KBM-7 (cell line): ENCODE results near the gene TENM4.
A peak's percentile ranks its signal among the peaks of the same experiment; 100 is the strongest.

Source experiments
- DNase-seq: peaks from one replicate; pipeline ENCODE4 v3.0.0-alpha.2; 2015
- in situ Hi-C: fragments of 300-500 bp; cut with MboI; formaldehyde crosslinking; loops from 2 replicates; pipeline ENCODE4 v1.14.3; 2020; ENCODE audit warnings: low sequenced_read_pairs, low pct_unique_long_range_greater_than_20kb, mixed read lengths

Gene TENM4

DNA sequence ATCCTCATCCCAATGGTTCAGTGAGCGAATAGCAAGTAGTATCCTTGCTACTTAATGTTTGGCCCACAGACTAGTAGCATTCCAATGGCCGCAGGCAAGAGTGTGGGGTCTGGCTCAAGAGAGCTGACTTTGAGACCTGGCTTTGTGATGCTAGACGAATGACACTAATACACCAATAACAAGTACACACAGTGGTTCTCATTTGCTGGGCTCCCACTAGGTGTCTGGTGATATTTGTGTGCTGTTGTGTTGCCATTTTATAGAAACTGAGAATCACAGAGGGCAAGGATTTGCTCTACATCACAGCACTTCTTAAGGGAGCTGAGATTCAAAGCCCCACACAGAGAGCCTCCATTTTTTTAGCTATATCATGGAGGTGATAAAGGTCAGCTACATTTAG, 351.2 kb downstream of the TENM4 start:
- in situ Hi-C loops, result no loop called here
- DNase-seq, result no peak

DNA sequence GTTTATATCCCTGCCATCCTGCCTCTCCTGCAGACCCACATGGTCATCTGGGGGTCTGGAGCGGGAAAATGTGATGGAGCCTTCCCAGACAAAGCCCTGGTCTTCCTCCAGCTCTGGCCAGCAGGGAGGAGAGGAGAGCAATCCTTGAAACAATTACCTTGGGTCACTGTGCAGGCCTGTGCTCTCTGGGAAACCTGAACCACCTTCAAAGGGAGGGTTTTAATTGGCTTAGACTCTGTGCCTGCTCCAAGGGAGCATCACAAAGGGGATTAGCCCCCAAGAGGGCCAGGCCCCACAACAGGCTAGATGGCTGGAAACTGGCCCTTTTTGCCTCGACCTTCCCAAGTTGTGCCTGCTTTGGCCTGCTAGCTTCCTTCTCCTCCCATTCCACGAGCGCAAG, 351.9 kb downstream of the TENM4 start:
- no peak for DNase-seq
- in situ Hi-C loops, result no loop called here

DNA sequence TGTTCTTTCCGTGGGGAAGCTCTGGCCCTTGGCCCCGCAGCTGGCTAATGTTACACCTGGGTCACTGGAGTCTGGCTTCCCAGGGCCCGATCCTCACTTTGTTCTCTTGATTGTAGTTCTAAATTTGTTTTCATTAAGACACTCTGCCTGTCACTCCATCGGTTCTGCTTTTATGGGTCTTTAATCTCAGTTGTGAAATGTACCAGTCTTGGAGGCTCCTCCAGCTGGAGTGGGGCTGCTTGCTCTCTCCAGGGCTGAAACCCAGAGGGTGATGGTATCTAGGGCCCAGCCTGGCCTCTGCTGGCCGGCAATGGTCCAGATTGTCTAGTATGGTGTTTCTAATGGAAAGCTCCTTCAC, 352.9 kb downstream of the TENM4 start:
- in situ Hi-C loops, result no loop called here
- no peak for DNase-seq

DNA sequence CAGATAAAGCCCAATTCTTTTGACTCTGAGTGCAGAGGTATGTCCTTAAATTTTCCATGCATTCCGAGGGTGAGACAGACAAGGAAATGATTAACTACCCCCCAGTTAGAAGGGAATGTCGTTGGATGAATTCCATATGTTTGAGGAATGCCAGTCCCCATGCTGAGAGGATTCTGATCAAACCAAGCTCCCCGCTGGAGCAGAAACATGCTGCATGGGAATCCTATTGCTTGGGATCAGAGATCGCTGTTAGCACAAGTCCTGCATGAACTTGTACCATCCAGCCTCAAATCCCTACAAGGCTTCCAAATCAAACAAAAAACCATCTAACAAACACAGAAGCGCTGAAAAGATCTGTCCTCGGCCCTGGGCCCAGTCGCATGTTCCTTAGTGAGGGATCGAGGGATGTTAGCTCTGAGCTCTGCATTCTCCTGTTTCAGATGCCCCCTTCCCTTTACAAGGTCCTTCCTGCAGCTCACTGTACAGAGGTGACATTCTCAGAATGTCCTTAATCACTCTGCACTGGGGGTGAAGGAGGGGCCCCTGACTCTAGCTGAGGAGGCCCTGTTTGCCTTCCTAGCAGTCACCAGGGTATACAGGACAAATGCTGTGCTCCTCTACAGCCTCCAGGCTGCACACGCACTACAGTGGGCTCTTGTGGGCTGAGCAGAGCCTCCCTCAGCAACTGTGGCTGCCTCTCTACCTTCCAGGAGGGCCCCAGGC, 353.4 kb downstream of the TENM4 start:
- in situ Hi-C loops, result no loop called here
- DNase-seq, result no peak

DNA sequence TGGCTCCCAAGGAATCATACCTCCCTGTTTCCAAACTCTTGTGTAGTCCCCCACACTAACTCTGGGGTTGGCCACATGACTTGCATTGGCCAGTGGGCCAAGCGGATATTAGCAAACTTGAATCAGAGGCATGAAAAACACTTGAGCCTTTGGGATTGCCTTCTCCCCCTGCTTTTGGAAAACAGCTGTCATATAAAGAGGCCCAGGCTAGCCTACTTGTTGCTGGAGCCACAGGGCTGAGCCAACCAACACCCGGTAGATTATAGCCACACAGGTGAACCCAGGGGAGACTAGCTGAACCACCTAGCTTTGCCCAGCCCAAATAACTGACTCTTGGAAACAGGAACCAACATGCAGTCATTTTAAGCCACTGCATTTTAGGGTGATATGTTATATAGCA, 354.8 kb downstream of the TENM4 start:
- no peak for DNase-seq
- in situ Hi-C loops, result no loop called here

DNA sequence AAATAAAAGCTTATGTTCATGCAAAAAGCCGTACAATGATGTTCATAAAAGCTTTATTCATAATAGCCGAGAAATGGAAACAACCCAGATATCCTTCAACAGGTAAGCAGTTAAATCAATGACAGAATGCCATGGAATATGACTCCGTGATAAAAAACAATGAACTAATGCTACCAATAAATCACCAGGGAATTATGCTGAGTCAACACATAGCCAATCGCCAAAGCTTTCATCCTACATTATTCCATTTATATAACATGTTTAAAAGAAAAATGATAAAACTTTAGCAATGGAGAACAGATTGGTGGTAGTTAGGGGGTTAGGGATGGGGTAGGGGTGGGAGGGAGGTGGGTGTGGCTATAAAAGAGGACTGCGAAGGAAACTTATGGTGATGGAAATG, 356.4 kb downstream of the TENM4 start:
- in situ Hi-C loops, result no loop called here
- DNase-seq, result no peak

DNA sequence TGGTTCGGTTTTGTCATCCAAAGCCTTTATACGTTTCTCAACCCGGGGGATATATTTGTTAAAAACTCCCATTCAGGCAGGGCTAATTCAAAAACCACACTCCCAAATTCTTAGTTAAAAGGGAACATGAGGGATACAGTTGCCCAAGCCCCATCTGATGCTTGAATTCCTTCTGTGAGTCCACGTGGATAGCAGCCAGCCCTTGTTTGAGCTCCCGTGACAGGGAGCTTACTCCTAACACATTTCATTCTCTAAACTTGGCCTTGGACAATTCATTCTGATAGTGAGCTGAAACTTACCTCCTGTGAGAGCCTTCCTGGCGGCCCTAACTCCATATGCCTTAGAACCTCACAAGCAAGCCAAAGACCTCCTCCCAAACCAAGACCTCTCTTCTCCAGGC, 357.5 kb downstream of the TENM4 start:
- in situ Hi-C loops, result no loop called here
- no peak for DNase-seq

DNA sequence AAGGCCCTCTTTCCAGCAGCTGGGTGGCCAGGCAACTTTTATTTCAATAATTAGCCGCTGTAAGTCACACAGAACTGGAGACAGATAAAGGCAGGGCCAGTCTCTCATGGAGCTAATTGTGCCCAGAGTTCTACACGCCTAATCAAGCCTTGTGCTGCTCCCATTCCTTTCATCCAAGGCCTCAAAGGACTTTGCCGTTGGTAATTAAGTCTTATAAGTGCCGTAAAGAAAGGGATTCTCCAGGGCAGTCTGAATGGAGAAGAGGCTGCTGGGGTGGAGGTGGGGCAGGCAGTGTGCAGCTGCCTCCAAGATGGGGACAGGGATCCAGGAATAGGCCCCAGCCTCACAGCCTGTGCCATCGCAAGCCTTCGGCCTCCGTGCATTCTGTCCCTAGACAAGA, 357.9 kb downstream of the TENM4 start:
- in situ Hi-C loops, result no loop called here
- no peak for DNase-seq

DNA sequence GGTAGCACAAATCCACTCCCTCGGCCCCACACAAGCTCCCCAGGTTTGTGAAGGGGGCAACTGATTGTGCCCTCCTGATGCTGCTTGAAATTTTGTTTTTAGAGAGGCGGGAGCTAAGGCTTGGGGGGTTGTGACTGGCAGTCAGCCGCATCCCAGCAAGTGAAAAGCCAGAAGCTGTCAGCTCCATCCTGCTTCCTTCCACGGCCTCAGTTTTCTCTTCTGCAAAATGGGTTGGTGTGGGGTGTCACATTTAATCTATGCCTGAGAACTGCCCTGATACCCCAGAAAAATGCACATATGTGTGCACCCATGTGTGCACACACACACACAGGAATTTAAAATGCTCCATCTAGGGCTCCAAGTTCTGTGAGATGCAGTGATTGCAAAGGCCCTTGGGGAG, 358.6 kb downstream of the TENM4 start:
- no peak for DNase-seq
- in situ Hi-C loops, result no loop called here

DNA sequence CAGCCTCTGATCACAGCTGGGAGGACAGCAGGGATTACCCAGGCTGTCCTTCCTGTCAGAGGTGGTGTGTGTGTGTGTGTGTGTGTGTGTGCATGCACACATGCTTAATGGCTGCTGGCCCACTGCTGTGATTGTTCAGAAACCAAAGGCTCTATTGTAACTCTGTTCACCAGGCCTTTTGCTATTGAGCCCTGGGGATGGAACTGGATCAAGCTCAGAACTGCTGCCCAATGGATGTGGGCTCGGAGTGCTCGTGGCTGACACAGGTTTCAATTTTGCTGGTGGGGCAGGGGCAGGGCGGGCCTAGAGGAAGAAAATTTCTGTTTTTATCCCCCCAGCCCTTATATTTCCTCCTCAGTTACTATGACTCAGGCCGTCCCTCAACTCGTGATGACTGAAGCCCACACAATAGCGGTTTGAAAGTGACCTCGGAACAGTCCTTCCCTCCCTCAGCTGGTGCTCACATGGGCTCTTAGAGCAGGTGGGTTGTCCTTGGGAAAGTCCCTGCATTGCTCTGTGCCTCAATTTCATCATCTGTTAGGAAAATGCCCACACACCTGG, 359.3 kb downstream of the TENM4 start:
- in situ Hi-C loops, result no loop called here
- DNase-seq, result no peak

DNA sequence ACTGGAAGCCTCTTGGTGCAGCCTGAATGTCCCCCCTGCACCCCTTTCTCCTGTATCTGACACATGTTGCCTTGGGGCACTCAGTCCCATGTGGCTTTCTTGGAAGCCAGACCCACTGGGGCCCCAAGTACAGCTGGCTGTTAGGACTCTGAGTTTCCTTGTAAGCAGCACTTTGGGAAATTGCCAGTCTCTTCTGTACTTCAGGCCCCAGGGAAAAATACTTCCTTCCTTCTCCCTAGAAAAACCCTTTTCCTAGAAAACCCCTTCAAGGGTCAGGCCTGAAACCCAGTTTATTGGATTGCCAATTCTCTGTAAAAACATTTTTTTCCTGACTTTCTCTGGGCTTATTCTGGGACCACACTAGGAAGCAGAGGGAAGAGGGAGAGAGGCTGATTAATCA, 360.3 kb downstream of the TENM4 start:
- in situ Hi-C loops, result no loop called here

DNA sequence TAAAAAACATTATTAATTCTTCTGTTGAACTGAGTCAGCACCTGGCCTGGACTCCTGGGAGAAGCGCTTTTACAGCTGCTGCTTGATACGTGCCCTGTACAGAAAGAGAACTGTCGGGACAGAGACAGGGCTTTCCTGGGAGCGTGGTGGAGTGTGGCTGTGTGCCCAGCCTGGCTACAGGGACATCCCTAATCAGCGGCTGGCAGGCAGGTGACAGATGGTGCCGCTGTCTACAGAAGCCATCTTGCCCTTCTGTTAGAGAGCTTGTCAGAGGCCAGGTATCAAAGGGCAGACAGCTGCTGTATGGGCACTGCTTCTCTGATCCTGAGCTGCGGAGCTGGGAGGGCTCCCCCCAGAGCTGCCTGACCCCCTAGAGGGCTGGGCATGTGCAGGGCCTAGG, 361.8 kb downstream of the TENM4 start:
- no peak for DNase-seq
- in situ Hi-C loops, result no loop called here

More for the DNA sequence above, 360.3 kb downstream of the TENM4 start:
- no peak for DNase-seq

DNA sequence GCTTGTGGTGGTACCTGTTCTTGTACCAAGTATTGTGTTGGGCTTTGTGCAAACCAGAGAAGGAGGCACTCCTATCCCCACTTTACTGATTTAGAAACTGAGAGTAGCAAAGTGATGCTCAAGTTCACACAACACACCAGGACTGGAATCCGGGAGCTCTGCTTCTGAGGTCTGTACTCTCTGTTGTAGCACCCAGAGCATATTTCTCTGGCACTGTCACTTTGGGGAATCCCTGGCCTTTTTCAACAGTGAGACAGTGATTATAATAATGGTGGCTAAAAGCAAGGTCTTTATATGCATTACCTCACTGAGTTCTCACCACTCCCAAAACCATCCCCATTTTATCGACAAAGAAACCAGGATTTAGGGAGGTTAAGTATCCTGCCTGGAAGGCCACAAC, 362.4 kb downstream of the TENM4 start:
- in situ Hi-C loops, result no loop called here
- no peak for DNase-seq

DNA sequence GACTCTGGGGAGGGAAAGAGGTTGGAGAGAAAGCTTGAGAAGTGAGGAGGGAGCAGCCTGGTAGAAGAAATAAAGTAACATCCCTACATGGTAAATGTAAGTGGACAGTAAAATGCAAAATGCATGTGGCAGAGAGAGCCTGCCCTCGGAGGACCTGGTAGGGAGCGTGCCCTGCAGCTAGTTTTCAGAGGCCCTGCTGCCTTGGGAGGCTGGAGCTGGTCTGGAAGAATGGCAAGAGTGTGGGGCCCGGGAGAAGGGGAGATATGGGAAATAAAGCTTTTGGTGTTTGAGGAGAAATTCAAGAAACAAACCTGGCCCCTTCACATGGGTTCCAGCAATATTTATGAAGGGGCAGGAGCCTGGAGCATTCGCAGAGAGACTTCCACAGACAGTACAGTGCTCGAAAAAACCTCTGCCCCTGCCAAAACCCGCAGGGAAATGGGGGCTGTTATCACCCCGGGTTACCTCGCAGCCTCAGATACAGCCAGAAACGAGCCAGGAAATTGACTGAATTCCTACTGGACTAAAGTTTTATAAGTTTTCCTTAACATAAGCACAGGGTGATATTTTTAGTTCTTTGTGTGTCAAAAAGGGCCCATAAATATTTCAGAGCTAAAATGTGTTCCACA, 363.0 kb downstream of the TENM4 start:
- in situ Hi-C loops, result no loop called here
- no peak for DNase-seq

DNA sequence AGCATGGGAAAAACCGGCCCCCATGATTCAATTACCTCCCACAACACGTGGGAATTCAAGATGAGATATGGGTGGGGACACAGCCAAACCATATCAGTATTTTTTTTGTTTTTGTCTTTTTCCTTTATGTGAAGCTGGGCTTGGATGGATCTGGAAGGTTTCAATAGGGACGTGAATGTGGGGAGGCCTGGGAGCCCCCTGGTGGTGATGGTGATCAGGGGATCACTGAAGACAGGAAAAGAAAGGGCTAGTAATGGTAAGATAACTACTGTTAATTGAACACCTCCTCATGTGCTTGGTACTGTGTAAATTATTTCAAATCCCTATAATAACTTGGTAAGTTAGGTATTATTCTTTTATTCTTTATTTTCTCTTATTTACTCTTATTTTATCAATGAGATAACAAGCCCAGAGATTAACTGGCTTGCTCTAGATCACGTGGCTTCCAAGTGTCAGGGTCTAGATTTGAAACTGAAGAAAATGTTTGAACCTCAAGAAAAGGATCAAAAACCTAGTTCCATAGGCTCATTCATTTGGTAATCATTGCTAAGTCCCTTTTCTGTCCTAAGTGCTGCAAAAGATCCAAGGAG, 364.2 kb downstream of the TENM4 start:
- in situ Hi-C loops, result no loop called here
- peak; percentile 63 for DNase-seq

DNA sequence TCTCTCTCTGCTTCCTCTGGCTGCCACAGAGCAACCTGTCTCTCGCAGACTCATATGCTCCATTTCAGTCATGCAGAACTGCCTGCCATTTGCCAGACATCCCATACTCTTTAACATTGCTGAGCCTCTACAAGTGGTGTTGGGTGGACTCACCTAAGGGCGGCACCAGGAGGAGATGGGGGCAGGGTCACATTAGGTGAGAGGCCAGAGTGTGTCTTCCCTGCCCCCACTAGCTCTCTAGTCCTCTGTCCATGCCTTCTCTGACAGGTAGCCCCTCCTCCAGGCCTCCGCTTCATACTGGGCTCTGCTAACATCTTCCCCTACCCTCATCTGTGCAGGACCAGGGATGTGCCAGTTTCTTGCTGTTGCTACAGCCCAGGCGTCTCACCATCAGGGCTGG, 366.3 kb downstream of the TENM4 start:
- no peak for DNase-seq
- in situ Hi-C loops, result no loop called here

DNA sequence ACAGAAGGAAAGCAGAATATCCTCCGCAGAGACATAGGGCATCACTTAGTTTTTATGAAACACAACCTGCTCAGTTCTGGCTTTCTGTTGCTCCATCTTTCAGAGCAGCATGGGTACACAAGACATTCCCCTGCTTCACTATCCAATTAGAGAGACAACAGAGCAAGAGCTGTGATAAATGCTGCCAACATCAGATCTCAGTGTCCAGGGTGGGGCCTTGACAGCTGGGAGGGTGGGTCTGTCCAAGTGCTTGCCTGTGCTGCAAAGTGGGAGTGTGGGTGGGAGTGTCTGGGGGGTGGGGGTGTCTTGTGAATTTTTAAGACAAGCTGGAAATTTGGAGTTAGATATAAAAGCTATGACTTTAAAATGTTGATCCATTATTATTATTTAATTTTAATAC, 369.6 kb downstream of the TENM4 start:
- in situ Hi-C loops, result no loop called here

DNA sequence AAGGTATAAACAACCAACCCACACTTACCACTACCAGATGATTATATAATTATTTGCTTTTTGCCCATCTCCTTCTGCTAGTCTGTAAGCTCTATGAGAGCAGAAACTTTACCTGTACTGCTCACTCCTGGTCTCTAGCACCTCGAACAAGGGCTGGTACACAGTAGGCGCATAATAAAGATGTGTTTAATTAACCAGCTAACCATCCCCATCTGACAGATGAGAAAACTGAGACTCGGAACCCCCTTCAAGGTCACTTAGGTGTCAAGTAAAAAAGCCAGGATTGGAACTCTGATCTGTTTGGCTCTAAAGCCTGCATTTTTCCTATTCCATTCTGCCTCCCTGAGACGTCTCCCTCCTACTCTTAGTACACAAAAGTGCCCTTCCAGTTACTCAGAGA, 370.3 kb downstream of the TENM4 start:
- in situ Hi-C loops, result no loop called here
- DNase-seq, result no peak

More for the DNA sequence above, 369.6 kb downstream of the TENM4 start:
- no peak for DNase-seq

DNA sequence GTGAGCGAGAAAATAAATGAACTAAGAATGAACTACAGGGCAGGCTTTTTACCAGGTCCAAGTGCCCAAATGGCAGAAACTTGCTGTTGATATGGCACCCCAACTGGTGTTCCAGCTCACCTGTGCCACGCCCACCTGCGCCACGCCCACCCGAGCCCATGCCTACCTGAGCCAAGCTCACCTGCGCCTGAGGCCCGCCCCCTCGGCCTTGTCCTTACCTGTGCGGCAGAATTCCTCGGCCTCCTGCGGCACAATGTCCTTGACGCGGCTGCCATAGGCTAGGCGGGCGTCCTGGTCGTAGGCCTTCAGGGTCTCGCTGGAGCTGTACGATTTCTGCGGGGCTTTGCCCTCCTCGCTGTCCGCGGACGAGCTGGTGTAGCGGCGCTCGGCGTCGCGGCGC, 371.3 kb downstream of the TENM4 start:
- in situ Hi-C loops, result no loop called here
- DNase-seq, result no peak

DNA sequence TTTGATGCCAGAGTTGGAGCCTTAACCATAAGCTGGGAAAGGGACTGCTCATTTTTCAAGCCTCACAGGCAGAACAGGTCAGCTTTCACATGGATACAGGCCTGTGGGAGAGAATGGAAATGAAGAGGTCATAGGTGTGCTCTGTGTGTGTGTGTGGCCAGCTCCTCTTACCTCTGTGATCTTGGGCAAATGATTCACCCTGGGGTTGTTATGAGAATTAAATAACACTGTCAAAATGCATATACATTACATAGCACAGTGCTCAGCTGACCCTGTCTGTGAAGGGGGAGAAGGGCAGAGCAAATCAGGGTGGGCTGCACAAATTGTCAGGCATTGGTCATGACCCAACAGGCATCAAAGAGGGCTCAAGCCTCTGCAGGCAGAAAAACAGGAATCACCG, 372.5 kb downstream of the TENM4 start:
- no peak for DNase-seq
- in situ Hi-C loops, result no loop called here

DNA sequence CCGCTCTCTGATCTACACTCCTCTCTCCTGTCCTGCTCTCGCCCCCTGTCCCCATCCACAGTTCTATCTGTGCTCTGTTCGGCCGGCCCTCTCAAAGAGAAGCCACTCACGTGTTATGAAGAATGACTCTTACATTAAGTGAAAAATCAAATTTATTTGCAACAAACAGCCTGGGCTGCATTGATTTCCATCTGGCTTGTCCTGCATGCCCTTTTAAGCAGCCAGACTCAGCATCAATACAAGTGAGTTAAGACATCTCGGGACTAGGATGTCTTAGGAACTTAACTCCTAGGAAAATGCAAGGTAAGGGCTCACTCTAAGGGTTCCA, 373.5 kb downstream of the TENM4 start:
- in situ Hi-C loops, result no loop called here
- DNase-seq, result no peak
